SKM-1 (cell line): ENCODE data around the gene KRT81.
A peak's percentile ranks its signal among the peaks of the same experiment; 100 is the strongest.

Experiments used
- DNase-seq: peaks from one replicate; lab custom pipeline; 2025; ENCODE audit not compliant: unreplicated experiment; lab: John Stamatoyannopoulos, UW

The KRT81 gene

DNA sequence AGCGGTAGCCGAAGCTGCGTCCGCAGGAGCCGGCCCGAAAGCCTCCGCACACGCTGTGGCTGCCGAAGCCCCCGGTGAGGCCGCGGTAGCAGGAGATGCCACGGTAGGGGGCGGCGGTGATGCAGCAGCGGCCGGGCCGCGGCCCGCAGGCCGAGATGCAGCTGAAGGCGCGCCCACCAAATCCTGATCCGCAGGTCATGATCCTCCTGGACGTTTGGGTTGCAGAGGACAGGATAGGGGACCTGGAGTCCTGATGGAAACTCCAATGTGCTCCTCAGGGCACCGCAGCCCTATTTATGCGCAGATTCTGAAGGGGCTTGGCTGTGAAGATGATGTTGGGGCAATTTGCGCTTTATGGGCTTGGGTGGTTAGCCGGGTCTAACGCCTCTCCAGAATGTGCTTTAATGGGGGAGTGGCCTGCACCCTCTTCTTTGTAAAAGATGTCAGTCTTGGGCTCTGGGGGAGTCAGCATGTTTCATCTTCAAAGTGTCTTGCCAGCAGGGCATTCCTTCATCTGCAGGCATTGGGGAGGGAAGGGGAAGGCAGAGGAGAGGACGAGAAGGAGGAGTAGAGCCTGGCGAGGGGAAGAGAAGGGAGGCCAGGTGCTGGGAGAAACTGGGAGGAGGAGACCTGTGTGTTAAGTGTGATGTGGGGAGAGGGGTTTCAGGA, at the start of gene KRT81:
TSS of gene KRT81 (minus strand) at position 268 of the 669 bp plus-strand sequence. CDS start at position 199, 69 bp downstream.
- no peak for DNase-seq

DNA sequence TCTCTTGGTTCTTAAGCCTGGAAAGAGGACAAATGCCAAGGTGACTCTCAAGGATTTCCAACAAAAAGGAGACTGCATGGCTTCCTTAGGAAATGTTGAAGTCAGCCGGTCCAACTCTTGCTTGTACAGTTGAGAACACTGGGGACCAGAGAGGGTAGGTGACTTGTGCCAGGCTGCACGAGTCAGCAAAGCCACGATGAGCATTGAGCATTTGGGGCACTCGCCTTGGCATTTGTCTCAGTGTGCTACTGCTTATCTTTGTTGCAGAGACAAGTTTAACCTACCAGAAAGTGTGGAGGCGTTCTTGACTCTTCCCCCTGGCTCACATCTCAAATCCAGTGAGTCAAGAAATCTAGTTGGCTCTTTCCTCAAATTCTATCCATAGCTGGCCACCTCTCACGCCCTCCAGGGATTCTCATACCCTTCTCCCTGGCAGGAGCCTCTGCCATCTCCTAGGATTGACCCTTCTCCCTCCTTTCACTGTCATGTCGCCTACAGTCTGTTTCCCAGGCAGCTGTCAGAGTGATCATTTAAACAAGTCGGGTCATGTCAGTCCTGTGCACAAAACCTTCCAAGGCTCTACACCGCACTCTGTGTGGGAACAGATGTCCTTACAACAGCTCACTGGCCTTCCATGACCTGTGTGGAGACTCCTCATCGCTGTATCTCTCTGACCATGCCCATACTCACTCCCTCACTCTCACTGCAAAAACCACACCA, 47.1 kb upstream of the KRT81 start:
- no peak for DNase-seq

DNA sequence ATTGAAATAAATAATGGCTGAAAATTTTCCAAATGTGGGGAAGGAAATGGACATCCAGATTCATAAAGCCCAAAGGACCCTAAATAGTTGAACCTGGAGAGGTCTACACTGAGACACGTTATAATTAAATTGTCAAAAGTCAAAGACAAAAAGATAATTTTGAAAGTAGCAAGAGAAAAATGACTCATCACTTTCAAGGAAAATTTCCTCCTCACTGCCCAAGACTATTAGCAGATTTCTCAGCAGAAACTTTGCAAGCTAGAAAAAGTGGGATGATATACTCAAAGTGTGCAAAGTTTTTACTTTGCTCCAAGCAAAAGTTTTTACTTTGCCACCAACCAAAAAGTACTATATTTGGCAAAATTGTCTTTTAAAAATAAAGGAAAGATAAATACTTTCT, 45.7 kb upstream of the KRT81 start:
- DNase-seq, result no peak

DNA sequence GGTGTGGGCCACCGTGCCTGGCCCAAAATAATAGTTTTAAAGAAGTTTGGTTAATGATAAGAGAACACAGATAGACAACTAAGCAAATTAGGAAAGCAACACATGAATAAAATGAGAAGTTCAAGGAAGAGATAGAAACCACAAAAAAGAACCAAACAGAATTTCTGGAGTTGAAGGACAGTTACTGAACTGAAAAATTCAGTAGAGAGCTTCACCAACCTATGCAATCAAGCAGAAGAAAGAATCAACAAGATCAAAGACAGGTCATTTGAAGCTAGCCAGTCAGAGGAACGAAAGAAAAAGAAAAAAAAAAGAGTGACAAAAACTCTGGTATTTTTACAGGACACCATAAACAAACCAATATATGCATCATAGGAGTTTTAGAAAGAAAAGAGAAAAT, 45.3 kb upstream of the KRT81 start:
- no peak for DNase-seq

DNA sequence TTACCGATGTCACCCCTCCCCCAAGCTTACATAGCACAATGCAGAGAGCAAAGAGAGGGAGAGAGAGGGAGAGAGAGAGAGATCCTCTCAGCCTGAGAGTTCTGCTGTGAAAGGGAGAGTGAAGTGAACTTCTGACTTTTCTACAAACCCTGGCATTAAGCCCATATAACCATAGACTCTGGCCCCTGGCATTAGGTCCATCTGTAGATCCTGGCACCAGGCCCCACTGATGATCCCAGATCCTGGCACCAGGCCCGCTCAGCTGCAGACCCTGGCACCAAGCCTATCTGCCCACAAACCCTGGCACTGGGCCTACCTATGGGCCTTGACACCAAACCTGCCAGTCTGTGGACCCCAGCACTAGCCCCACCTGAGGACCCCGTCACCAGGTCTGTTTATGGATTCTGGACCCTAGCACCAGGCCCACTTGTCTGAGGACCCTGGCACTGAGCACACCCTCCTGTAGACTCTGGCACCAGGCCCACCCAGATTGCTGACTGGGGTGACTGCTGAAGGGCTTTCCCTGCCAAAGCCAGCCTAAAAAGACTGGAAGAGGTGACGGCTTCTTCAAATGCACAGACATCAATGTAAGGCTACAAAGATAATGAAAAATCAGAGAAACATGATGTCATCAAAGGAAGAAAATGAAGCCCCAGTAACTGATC, 44.4 kb upstream of the KRT81 start:
- DNase-seq, result no peak

DNA sequence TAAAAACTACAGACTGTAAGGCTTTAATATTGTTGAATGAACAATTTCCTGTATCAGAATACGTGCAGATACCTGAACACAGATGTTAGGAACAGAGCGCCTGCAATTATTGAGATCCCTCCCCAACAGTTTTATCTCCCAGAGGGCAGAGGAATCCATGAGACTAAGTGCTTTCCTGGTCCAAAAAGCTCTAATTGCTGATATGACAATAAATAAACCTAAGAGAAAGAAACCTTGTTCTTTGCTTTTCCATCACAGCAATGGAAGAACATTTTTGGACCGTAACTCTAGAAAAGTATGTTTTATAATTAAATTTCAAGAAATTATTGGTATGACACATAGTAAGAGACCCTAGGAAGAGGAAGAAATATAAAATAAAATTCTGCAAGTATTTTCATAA, 42.9 kb upstream of the KRT81 start:
- DNase-seq, result no peak

DNA sequence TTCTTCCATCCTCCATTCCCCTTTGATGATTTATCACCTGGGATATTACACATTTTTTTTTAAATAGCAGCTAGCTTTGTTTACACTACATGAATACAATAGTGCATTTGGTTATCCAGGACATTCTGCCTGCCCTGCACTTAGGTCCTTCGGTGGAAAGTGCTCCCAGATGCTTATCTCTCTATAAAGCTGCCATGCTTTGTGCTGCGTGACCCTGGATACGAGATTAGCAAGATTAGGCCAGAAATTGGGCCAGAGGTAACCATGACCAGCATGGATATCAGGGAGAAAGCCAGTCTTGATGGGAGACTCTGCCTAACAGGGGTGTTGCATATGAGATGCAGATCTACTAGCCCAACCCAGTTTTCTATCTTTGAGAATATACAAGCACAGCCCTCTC, 42.0 kb upstream of the KRT81 start:
- DNase-seq, result no peak

DNA sequence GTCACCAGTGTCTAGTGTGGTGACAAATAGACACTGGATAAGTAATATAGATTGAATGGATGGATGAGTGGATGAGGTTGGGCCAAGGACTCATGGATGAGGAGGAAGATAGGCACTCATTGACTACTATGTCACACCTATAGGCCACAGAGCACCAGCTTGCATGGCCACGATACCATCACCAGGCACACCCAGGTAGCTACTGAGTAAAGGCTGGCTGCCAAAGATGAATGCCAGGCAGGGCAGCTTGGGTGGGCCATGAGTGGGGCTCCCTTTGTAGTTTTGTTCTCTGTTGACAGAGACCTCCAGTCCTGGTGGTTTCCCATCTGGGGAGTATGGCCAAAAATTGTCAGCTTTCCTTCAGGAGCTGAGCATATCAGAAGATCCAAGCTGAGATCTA, 41.0 kb upstream of the KRT81 start:
- DNase-seq, result no peak

DNA sequence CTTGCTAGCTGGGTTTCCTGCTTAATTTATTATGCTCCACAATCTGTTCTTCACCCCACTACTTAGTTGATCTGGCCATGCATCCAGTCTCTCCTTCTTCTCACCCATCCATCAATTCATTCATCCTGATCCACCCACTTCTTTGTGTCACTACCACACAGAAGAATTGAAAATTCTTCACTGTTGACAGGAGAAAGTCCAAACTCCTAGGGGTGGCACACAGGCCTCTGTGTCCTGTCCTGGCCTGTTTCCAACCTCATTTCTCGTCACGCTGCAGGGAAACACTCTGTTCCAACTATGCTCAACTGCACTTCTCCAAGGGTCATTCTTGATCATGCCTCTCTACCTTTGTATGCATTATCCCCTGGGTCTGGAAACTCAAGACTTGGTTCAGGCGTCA, 40.5 kb upstream of the KRT81 start:
- no peak for DNase-seq

DNA sequence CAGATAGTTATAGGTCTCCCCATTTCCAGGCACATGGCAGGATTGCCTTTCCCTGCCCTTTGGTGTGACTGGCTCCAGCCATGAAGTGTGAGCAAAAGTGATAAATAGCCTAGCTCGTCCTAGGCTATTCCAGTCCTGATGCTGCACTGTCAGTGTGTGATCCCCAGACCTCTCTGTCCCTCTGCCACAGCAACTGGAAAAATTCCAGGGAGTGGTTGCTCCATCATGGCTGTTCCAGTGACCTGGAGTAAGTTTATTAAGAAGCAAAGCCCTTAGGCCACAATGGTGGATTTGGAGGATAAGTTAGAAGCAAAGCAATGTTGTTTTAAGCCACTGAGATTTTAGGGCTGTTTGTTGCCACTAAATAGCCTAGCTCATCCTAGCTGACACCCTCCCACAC, 39.7 kb upstream of the KRT81 start:
- no peak for DNase-seq

DNA sequence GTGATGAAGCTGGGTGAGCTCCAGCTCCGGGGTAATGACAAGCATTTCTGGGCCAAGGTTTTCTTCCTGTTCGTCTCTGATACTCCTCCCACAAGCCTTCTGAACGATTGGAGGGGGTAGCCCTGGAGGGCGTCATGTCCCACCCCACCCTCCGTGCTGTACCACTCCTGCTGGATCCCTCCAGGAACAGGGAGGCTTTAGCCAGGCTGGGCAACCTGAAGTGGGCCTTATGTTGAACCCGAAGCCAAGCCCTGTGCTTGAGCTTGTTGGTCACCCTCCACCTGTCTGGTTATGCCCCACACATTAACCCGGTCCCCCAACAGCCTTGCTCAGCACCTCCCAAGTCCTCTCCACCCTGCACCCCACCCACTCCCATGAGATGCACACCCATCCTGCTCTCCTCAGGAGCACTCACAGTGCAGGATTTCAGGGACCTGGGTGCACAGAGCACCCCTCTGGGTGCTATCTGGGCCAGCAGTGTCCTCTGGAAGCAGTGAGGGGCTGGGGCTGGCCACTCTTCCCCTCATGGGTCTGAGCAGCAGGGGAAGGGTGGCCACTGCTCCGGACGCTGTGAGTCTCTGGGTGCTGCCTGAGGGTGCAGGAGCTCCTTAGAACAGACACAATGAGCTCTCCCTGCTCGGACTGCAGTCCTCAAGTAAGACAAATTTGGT, 36.6 kb upstream of the KRT81 start:
- DNase-seq, result no peak

DNA sequence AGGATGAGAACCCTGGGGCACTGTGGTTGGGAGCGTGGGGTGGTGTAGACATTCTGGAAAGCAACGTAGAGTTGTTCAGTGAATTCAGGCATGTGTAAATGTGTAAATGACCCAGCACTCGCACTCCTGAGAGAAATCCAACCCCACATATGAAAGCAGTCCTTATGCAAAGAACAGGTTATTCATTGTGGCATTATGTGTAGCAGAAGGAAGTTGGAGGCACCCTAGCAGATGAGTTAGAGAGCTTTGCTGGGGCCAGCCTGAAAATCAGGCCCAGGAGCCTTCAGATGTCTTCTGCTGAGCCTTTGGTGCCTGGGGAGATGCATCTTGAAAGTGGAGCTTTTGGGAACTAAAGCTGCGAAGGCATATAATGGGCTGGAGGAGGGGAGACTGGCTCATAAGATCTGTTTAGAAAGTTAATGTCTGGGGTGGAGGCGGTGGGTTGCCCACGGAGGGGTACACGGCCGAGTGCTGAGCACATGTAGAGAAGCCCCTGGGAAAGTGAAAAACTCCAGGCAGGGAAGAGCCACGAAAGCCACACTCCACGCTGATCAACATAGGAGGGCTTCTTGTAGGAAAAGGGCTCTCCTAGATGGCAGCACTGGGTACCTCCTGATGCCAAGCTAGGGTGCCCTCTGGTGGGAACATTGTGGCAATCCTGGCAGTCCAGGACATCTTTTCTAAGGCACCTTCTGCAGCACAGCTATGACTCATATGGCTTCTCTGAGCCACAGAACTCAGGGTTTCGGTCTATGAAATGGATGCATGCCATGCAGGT, 35.9 kb upstream of the KRT81 start:
- DNase-seq, result peak; percentile 18

DNA sequence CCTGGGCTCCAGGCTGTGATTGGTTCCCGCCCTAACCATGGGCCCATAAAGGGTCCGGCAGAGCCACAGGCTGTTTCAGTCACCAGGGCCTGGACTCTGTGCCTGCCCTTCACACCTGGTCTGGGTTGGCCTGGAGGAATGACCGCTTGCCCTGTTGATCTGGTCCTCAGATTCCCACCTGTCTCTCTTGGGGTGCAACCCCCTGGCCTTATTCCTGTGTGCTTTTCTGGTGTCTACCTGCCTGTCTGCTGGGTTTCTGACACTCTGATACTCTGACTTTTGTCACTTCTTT, 32.8 kb upstream of the KRT81 start:
- DNase-seq, result no peak

DNA sequence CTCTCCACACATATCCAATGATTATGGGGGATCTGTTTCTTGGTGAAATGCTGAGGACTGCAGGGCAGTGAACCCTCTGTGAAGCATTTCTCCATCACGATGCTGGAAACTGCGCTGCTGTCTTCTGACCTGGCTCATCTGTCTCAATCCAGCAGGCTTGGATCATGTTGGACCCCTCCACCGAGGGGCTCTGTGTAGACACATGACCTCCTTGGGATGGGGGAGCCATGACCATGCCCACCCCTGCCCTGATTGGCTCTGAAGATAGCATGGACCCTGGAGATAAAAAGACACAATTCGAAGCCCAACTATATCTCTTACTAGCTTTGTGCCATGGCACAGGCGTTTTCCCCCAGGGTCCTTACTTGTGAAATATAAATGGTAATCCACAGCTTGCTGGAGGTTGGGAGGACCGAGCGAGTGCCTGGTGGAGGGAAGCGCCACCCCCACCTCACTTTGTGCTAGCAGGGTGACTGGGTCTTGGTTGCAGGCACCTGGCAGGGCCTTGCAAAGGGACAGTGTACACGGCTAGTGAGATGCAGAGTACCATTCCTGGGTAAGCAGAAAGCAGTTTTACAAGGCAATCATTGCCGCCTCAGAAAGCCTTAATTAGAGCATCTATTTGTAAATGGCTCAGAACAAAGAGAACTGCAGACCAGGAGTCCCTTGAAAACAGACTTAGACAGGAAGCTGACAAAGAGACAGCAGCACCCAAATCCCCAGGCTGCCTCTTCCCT, 32.2 kb upstream of the KRT81 start:
- DNase-seq, result no peak

DNA sequence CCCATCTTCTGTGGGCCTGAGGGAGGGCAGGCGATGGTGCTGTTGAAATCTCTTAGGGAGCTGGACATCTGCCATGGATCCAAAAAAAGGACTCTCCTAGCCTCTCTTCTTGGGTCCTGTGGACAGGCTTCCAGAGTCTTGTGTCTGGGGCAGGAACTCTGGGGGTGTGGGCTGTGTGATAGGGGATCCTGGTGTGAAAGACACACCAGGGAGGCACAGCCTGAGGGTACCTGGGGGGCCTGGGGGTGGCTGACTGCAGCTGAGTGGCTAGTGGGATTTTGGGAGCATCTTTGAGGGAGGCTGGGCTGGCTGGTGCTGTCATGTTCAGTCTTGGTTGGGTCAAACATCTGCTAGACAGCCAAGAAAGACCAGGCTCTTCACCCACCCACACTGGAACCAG, 31.7 kb upstream of the KRT81 start:
- no peak for DNase-seq

DNA sequence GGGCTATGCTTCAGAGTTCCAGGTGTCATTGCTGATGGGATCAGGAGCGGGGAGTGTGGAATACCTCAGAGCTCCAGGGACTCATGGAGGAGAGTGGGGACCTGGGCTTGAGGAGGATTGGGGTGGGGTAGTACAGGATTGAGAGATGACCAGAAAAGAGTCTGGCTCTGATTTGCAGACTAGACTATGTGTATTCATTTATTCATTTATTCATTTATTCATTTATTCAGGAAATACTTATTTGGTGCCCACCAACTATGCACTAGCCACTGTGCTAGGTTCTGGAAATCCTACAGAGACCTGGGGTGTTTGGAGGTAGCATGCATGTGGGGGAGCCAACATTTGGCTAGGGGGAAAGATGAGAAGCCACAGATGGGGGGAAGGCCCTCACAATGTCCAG, 30.7 kb upstream of the KRT81 start:
- no peak for DNase-seq

DNA sequence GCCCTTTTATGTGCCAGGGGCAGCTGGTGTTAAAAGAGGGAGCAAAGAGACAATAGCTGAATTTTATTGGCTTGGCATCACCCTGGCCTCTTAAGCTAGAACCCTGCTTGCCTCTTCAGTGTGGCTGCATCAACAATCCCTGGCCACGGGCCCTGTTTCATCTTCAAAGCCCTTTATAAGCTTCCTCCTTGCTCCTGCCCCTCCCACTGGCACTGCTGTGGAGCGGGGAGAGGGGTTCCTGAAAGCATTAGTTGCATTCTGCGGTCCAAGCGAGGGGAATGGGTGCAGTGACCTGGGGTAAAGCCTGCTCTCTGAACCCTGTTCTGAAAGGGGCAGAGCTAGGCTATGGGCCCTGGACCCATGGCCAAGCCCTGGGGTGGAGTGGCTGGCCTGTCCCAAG, 30.1 kb upstream of the KRT81 start:
- DNase-seq, result no peak

DNA sequence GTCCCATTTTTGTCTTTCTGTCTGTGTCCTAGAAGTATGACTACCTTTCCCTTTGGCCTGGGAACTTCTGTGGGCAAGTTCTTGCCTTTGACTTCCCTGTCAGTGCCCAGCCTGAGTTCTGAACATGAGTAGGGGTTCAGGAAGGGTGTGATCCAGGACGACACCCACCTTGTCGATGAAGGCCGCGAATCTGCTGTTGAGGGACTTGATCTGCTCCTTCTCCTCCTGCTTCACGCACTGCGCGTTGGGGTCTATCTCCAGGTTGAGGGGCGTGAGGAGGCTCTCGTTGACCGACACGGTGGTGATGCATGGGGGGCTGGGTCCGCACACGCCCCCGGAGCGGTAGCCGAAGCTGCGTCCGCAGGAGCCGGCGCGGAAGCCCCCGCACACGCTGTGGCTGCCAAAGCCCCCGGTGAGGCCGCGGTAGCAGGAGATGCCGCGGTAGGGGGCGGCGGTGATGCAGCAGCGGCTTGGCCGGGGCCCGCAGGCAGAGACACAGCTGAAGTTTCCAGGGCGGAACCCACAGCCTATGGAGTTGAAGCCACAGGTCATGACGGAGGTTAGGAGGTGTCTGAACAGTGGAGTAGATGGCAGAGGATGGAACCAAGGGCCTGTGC, 29.6 kb upstream of the KRT81 start, which contains the start of gene KRT83:
TSS of gene KRT83 (minus strand) at position 615 of the 617 bp plus-strand sequence. CDS start at position 552, 63 bp downstream.
- no peak for DNase-seq

DNA sequence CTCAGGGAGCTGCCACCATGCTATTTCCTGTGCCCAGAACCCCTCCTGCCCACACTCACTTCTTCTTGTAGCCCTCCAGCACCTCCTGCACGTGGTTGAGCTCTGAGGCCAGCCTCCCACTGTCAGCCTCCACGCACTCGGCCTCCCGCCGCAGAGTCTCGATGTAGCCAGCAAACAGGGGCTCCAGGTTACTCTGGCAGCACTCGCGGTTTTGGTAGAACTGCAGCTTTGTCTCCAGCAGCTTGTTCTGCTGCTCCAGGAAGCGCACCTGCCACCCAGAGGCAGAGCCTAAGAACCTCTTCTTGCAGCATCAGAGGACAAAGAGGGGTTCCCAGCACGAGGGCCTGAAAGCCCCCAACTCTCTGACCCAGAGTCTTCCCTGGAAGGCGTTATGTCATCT, 27.8 kb upstream of the KRT81 start:
- no peak for DNase-seq
